Left ventricle myocardium superior (tissue), 1 donor: ENCODE results near the gene ZDHHC5. TPM values are rescaled to one million over a fixed set of nuclear protein-coding genes. Genes with fewer than 3 reads are reported as not detected.
"Not testable (repeated sequence)": the region's sequence is repeated elsewhere in the genome, so short reads cannot be mapped to it uniquely, and the experiment has no call there.

Experiments used
- ATAC-seq: fragments of 200-7000 bp; cut with Tn5 transposase; one replicate; pipeline ENCODE4 v1.9.1; 2020; ENCODE audit warnings: mild to moderate bottlenecking, moderate library complexity
- DNase-seq: peaks from one replicate; pipeline ENCODE4 v3.0.0-alpha.2; 2020
- intact Hi-C: fragments of 100-400 bp; cut with micrococcal nuclease; formaldehyde crosslinking; loops from one replicate; pipeline ENCODE4 v1.11.0; 2022
- total RNA-seq: library from RNA; stranded (reverse); fragmentation: NEBNext Ultra II Directional; extraction: Animal tissue kit (Norgen Biotek cat#: 25700); gene quantifications from one replicate; pipeline ENCODE4 v1.2.1, GENCODE V29; 2021
- donor health status: DM: no; HTN: yes; CAD: no; lungs with severe emphysema.

The ZDHHC5 gene
- total RNA-seq, 1 donor from 2014 or later: 47.8 TPM

DNA sequence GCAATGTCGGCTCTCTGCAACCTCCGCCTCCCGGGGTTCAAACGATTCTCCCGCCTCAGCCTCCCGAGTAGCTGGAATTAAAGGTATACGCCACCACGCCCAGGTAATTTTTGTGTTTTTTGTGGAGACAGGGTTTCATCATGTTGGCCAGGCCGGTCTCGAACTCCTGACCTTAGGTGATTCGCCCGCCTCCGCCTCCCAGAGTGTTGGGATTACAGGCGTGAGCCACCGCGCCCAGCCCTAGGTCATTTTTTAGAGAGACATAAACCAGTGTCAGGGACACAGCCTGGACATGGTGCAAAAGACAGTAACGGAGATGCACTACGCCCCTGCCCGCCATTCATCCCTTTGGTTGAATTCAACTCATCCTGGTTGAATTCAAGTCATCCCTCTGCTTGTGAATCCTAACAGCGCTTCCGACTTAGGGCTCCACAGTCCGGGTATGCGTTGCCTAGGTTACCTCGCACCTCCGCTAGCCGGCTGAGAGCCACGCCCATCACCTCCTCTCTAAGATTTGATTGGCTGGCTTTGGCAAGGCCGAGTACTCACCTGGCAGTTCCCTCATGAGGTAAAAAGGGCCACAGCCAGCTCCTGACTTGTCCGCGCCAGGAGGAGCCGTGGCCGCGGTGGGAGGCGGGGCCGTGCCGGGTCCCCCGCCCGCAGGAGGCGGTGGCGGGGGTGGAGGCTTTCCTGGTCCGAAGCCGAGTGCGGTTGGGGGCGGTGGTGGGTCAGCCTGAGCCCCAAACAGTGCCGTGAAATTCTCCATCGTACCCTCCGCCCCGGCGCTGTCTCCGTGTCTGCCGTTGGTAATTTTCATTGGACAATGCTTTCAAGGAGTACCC lies 43.7 kb downstream of the ZDHHC5 start, which contains the start of gene MED19:
MED19 (minus strand) TSS at position 802 of the 842 bp plus-strand sequence; CDS start at position 766, 36 bp downstream.
- intact Hi-C loops: loop anchor here (2.0 kb wide), 1 partner anchor 43 kb away; the partner anchor contains the start of gene ZDHHC5
- peak; percentile 60 for ATAC-seq
- peak; percentile 80 for DNase-seq

DNA sequence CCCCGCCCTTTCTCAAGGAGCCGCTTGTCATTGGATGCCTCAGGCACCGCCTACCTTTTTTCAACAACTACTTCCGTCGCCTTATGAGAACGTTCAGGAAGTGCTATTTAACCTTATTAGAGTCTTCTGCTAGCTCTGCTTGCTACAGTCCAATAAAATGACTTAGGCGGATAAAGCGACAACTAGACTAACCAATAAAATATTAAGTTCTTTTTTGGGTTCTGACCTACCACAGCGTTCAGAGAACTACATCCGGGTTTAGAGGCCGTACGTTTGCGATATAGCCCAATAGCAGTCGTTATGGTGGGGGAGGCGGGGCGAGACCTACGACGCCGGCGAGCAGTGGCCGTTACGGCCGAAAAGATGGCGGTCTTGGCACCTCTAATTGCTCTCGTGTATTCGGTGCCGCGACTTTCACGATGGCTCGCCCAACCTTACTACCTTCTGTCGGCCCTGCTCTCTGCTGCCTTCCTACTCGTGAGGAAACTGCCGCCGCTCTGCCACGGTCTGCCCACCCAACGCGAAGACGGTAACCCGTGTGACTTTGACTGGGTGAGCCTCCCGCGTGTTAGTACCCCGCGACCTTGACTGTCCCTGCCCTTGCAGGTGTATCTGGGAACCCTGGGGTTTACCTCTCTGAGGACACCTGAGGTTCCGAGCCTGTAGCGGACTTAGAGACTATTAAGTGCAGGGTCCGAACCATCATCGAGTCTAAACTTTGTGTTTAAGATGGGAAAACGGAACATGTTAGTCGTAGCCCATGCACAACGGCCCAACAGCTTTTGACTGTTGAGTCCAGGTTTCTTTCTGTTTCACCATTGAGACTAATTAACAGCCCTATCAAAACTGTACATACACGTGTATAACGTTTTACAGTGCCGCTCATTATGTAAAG lies 44.6 kb downstream of the ZDHHC5 start, which contains the start of gene TMX2:
TMX2 (plus strand) TSS at position 338 of the 895 bp plus-strand sequence; CDS start at position 364, 26 bp downstream.
- DNase-seq (peak; percentile 94), ATAC-seq (peak; percentile 97)
- intact Hi-C loops: loop anchor here (2.0 kb wide), 1 partner anchor 44 kb away; the partner anchor contains the start of gene ZDHHC5

DNA sequence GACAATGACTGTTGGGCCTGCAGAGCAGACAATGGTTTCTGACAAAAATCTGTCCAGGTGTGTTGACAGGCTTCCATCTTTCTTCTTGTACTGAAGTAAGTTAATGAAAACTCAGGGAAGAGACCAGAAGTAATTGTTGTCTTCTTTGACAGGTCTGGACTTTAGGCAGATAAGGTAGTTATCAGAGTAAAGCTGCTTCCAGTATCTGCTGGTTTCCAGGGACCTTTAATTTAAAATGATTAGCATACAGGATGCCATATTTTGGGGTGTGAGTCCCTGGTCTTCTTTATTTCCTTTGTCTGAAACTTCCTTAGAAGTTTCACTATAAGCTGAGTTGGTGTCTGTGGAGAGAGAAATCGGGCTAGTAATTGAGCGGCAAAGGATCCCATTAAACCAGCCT lies 45.9 kb downstream of the ZDHHC5 start:
- ATAC-seq: no peak
- intact Hi-C loops: loop anchor here (2.0 kb wide), 1 partner anchor 45 kb away; the partner anchor contains the start of gene ZDHHC5
- DNase-seq: no peak

DNA sequence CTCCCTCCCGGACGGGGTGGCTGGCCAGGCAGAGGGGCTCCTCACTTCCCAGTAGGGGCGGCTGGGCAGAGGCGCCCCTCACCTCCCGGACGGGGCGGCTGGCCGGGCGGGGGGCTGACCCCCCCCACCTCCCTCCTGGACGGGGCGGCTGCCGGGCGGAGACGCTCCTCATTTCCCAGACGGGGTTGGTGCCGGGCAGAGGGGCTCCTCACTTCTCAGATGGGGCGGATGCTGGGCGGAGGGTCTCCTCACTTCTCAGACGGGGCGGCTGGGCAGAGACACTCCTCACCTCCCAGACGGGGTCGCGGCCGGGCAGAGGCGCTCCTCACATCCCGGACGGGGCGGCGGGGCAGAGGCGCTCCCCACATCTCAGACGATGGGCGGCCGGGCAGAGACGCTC lies 48.8 kb downstream of the ZDHHC5 start:
- intact Hi-C loops, DNase-seq, ATAC-seq: not testable (repeated sequence)

DNA sequence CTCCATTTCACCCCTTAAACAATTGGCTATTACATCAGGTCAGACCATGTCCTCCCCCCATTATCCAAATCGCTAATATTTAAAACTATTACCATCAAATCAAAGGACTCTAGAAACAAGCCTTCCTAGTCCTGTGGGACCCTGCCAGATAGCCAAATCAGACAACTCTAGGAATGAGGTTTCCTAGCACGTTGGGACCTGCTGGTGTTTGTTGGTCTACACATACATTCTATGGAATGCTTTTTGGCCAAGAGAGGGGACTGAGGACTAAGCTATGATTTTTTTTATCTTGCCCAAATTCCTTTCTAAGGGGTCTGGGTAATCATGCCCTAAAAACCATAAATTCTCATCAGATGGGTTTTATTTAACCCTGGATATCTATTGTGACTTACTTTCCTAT lies 59.3 kb downstream of the ZDHHC5 start:
- DNase-seq: no peak
- no peak for ATAC-seq
- intact Hi-C loops: no loop called here

DNA sequence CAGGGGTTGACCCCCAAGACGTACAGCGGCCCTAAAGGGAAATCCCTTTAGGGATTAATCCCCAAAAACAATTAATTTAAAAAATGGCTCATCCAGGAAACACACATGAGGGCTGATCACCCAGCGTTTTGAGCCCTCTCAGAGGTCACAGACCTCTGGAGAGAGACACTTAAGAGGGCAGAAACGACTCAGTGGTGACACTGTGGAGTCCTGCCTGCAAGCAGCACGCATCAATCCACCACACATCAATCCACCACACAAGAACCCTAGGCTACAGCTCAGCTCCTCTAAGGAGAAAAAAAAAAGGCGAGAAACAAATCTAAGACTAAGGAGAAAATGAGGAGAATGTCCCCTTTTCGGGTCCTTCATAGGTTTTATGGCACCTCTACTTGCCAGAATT lies 60.9 kb downstream of the ZDHHC5 start:
- intact Hi-C loops: no loop called here
- ATAC-seq (no peak), DNase-seq (no peak)

DNA sequence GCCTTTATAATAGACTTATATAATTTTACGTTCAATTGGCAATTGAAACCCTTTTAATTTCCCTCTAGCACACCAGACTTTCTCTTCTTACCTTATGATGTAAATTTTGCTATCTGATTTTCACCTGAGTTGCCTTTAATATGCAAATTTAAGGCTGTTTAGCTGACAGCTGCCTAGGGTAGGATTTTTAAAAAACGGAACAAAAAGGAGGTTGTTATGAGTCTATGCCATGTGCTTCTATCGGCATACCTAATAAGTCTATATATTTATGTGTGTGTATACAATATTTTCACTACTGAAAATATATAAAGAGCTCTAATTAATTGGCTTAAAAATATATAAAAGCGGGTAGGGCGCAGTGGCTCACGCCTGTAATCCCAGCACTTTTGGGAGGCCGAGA lies 61.6 kb downstream of the ZDHHC5 start:
- ATAC-seq (no peak), DNase-seq (no peak)
- intact Hi-C loops: no loop called here

DNA sequence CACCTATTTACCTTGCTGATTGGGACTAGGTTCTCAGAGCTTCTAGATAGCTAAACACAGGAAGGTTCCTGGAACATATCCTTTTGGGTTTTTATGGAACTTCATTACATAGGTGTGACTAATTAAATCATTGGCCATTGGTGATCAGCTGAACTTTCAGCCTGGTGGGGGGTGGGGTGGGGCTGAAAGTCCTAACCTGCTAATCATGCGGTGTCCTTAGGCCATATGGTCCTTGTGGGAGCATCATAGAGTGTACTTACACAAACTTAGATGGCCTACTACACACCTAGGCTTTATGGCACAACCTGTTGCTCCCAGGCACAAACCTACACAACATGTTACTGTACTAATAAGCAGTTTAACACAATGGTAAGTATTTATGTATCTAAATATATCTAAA lies 64.7 kb downstream of the ZDHHC5 start:
- intact Hi-C loops: no loop called here
- no peak for ATAC-seq

DNA sequence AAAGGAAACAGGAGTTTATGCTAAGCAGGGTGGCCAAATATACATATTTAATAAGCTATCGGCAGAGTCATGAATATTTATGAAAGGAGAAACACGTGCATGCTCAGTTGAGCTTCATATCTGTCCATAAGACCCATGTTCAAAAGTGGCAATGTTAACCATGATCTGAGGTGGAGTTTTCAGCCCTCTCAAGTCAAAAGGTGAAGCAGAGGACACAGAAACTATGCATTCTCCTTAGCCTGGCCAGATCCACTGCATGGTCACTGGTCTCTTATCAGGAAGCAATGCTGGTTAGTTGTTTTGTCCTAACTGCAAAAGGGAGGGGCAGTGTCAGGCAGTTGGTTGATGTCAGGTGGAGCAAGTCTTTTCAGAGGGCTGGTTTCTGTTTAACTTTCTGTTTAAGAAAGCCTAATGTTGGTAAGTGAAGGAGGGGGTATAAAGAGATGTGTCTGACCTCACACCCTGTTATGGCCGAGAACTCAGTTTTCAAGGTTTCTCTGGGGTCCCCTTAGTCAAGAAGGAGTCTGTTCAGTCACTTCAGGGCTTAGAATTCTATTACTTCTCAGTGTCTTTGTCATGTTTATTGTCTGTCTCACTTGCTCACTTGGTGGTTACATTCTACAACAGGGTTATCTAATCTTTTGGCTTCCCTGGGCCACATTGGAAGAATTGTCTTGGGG lies 67.8 kb downstream of the ZDHHC5 start:
- no peak for DNase-seq
- intact Hi-C loops: no loop called here
- ATAC-seq: peak; percentile 69

More for the DNA sequence above, 64.7 kb downstream of the ZDHHC5 start:
- DNase-seq: no peak

DNA sequence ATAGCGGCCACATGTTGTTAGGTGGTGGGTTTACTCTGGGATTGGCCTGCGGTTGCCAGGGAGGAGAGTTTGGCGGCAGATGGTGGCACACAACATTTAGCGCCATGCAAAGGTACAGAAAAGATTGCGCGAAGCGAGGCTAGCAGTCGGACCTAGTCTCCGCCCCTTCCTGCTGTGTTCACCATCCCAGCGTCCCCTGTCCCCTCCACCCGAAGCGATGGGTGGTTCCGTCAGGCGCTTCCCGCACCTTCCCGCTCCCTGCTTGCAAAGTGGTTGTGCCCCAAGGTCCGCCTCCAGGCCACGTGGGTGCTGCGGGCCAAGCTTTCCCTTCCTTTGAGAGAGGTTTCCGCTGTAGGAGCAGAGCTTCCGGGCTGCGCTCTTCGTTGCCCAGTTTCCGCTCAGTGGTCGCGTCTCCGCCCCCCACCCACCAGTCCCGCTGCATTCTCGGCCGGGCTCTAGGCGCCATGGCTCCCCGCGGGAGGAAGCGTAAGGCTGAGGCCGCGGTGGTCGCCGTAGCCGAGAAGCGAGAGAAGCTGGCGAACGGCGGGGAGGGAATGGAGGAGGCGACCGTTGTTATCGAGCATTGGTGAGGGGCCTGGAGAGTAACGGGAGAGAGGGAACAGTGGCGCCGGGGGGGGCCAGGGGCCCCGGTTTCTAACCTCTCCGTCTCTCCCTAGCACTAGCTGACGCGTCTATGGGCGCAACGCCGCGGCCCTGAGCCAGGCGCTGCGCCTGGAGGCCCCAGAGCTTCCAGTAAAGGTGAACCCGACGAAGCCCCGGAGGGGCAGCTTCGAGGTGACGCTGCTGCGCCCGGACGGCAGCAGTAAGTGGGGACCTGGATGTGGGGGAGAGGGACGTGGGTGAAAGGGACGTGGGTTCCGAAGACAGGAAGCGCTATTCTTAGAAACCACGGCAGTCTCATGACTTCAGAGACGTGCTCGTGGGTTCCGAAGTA lies 73.5 kb downstream of the ZDHHC5 start, which contains the start of gene SELENOH:
SELENOH (plus strand) TSS at position 360 of the 955 bp plus-strand sequence; CDS start at position 465, 105 bp downstream.
- DNase-seq (peak; percentile 96), ATAC-seq (peak; percentile 98)
- intact Hi-C loops: loop anchor here (2.0 kb wide), 1 partner anchor 73 kb away; the partner anchor contains the start of gene ZDHHC5

DNA sequence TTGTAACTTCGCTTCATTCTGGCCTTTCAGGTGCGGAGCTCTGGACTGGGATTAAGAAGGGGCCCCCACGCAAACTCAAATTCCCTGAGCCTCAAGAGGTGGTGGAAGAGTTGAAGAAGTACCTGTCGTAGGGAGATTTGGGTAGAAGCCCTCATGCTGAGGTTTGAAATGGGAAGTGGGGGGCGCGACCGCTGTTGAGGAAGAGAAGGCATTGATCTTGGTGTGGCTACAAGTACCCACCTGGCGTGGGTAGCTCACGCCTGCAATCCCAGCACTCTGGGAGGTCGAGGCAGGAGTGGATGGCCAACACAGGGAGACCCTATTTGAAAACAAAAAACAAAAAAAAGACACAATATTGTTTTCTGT lies 74.2 kb downstream of the ZDHHC5 start:
- ATAC-seq (no peak), DNase-seq (no peak)
- intact Hi-C loops: loop anchor here (2.0 kb wide), 1 partner anchor 73 kb away; the partner anchor contains the start of gene ZDHHC5

DNA sequence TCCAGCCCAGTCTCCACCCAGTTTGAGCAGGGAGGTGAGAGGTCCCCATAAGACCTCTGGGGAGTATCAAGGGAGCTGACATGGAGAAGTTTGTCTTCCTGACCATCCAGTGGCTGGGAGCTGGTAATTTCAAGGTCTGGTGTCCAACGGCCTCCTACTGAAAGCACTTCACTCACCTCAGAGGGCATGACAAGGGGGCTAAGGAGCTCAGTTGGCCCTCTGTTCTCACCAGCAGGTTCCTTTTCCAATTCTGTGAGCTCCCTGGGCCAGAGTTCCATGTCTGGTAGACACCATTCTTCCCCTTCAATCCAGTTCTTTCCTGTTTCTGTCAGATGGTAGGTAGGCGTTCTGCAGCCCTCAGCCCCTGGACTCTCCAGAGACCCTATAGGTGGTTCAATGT lies 76.4 kb downstream of the ZDHHC5 start:
- ATAC-seq (no peak), DNase-seq (no peak)
- intact Hi-C loops: no loop called here

DNA sequence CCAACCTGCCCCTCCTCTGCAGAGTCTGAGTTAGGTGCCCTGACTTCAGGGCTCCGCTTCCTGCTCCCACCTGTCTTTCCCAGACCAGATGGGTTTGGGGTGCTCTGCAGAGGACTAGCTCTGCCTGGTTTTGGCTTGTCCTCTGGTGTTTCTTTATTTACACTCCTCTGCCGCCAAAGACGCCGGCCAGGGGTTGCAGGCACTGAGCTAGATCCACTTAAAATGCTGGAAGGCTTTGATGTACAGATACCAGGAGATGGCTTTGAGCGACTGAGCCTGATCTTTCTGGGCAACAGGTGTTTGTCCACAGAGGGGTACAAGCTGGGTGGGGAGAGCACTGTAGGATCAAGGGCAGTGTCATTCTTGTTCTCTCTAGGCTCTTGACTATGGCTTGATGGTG lies 77.3 kb downstream of the ZDHHC5 start:
- DNase-seq: no peak
- intact Hi-C loops: no loop called here
- ATAC-seq: no peak

DNA sequence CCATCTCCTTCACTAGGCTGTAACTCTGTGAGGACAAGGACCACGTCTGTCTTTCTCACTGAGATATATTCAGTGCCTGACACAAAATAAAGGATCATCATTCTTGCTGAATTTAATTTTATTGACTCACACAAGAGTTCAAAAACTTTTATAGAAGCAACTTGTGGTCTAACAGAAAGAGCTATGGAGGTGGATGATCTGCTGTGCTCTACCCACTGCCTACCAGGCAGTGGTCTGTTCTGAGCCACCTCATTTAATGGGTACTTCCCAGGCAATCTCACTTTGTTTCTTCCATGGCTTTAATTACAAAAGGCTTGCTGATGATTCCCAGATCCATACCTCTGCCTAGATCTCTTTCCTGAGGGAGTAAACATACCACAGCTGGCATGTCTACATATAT lies 79.0 kb downstream of the ZDHHC5 start:
- intact Hi-C loops: no loop called here
- DNase-seq (no peak), ATAC-seq (no peak)
